SJSA1 (cell line): Measurements from ENCODE around the gene PHKG2. TPM values are rescaled to one million over a fixed set of nuclear protein-coding genes. Genes with fewer than 3 reads are reported as not detected.

Source experiments
- DNase-seq, 2 experiments: peaks; one replicate each; pipeline ENCODE4 v3.0.0-alpha.2; 2015 to 2020; ENCODE audit warnings: low spot score in 2 of 2, low read depth in 1 of 2
- H3K27ac ChIP-seq: fragments of 250-450 bp; sonication (Bioruptor Pico); 2 replicates; pipeline ENCODE4 v1.5.1; 2020; ENCODE audit warnings: mild to moderate bottlenecking, moderate library complexity
- H3K27me3 ChIP-seq: fragments of 250-450 bp; sonication (Bioruptor Pico); replicated peaks from 2 replicates; pipeline ENCODE4 v1.5.1; 2020; ENCODE audit warnings: mild to moderate bottlenecking, moderate library complexity
- H3K36me3 ChIP-seq: fragments of 250-450 bp; sonication (Bioruptor Pico); 2 replicates; pipeline ENCODE4 v1.5.1; 2020; ENCODE audit warnings: mild to moderate bottlenecking
- H3K4me1 ChIP-seq: fragments of 250-450 bp; sonication (Bioruptor Pico); replicated peaks from 2 replicates; pipeline ENCODE4 v1.6.1; 2021; ENCODE audit warnings: mild to moderate bottlenecking
- H3K4me3 ChIP-seq: fragments of 250-450 bp; sonication (Bioruptor Pico); 2 replicates; pipeline ENCODE4 v1.5.1; 2020; ENCODE audit warnings: mild to moderate bottlenecking
- H3K9me3 ChIP-seq: fragments of 250-450 bp; sonication (Bioruptor Pico); replicated peaks from 2 replicates; pipeline ENCODE4 v1.5.1; 2020; ENCODE audit warnings: mild to moderate bottlenecking
- total RNA-seq: library from RNA; depleted of rRNA; stranded (reverse); fragments of >200 nt; shearing (Covaris generic); gene quantifications from 2 replicates; pipeline ENCODE4 v1.2.3, GENCODE V29; 2014

The PHKG2 gene
- total RNA-seq, 1 experiment from 2014 or later = 35.3 TPM

DNA sequence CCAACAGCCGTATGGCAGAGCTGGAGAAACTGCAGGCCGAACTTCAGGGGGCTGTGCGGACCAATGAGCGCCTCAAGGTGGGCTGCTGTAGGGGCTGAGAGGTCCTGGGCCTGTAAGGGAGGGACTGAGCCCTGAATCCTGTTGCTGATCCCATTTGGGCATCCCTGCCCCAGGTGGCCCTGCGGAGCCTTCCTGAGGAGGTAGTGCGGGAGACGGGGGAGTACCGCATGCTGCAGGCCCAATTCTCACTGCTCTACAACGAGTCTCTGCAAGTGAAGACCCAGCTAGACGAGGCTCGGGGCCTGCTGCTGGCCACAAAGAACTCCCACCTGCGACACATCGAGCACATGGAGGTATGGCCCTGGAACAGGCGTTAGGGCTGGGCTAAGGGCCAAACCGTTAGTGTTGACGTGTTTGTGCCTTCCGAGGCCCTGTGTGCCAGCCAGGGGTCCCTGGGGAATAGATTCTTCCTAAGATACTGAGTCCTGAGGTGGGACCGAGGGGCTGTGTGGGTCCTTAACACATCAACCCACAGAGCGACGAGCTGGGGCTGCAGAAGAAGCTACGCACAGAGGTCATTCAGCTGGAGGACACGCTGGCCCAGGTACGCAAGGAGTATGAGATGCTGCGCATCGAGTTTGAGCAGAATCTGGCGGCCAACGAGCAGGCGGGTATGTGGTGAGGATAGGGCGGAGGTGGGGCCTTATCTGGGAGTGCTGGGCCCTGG lies 18.1 kb downstream of the PHKG2 start:
- H3K36me3 ChIP-seq = peaks cover 90% of the 10 kb centered on the region
- H3K27ac ChIP-seq = no peak overlapping the region
- H3K4me1 ChIP-seq = peaks cover 9% of the 10 kb centered on the region
- H3K4me3 ChIP-seq = no peak overlapping the region
- H3K9me3 ChIP-seq = no peaks in the 10 kb centered on the region
- no peaks in the 10 kb centered on the region for H3K27me3 ChIP-seq
- no peak for DNase-seq

GRCh38 chr16:30766933-30767284 lies 18.7 kb downstream of the PHKG2 start:
- no peaks in the 10 kb centered on the region for H3K27me3 ChIP-seq
- H3K36me3 ChIP-seq = peaks cover 95% of the 10 kb centered on the region
- no peak overlapping the region for H3K27ac ChIP-seq
- peaks cover 9% of the 10 kb centered on the region for H3K4me1 ChIP-seq
- no peak for DNase-seq
- no peaks in the 10 kb centered on the region for H3K9me3 ChIP-seq
- no peak overlapping the region for H3K4me3 ChIP-seq

DNA sequence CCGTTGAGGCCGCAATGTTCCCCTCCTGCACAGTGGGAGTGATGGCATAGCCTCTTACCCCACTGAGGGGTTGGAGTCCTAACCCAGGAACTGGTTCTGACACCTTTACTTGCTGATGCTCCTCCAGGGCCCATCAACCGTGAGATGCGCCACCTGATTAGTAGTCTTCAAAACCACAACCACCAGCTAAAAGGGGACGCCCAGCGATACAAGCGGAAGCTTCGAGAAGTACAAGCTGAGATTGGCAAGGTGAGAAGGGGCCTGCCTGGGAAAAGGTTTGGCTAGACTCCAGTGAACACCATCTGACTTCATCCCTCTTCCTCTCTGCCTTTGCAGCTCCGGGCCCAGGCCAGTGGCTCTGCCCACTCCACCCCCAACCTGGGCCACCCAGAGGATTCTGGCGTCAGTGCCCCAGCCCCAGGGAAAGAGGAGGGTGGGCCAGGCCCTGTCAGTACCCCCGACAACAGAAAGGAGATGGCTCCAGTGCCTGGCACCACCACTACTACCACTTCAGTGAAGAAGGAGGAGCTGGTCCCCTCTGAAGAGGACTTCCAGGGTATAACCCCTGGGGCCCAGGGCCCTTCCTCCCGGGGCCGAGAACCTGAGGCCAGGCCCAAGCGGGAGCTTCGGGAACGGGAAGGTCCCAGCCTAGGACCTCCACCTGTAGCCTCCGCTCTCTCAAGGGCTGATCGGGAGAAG lies 19.7 kb downstream of the PHKG2 start:
- H3K36me3 ChIP-seq = peaks cover 97% of the 10 kb centered on the region
- DNase-seq = no peak
- H3K9me3 ChIP-seq = no peaks in the 10 kb centered on the region
- no peaks in the 10 kb centered on the region for H3K27me3 ChIP-seq
- H3K4me3 ChIP-seq = no peak overlapping the region
- peaks cover 7% of the 10 kb centered on the region for H3K4me1 ChIP-seq
- no peak overlapping the region for H3K27ac ChIP-seq

DNA sequence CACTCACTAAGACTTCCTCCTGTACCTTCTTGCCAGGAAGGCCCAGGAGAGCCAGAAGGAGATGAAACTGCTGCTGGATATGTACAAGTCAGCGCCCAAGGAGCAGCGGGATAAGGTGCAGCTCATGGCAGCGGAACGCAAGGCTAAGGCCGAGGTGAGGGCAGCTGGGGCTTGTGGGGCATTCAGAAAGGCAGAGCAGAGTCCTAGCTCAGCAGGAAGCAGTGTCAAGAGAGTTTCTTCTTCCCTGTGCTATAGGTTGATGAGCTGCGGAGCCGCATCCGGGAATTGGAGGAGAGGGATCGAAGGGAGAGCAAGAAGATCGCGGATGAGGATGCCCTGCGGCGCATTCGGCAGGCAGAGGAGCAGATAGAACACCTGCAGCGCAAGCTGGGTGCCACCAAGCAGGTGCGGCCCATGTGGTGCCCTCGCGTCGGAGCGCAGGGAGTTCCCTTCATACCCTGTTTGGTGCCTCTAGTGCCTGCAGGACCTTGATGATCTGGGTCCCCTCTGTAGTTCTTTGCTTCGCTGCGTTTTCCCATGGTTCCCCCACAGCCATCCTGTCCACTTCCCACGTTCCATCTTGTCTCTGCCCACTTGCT lies 20.5 kb downstream of the PHKG2 start:
- H3K4me1 ChIP-seq = no peaks in the 10 kb centered on the region
- DNase-seq = no peak
- no peak overlapping the region for H3K27ac ChIP-seq
- H3K4me3 ChIP-seq = no peak overlapping the region
- no peaks in the 10 kb centered on the region for H3K9me3 ChIP-seq
- peaks cover 97% of the 10 kb centered on the region for H3K36me3 ChIP-seq
- no peaks in the 10 kb centered on the region for H3K27me3 ChIP-seq

DNA sequence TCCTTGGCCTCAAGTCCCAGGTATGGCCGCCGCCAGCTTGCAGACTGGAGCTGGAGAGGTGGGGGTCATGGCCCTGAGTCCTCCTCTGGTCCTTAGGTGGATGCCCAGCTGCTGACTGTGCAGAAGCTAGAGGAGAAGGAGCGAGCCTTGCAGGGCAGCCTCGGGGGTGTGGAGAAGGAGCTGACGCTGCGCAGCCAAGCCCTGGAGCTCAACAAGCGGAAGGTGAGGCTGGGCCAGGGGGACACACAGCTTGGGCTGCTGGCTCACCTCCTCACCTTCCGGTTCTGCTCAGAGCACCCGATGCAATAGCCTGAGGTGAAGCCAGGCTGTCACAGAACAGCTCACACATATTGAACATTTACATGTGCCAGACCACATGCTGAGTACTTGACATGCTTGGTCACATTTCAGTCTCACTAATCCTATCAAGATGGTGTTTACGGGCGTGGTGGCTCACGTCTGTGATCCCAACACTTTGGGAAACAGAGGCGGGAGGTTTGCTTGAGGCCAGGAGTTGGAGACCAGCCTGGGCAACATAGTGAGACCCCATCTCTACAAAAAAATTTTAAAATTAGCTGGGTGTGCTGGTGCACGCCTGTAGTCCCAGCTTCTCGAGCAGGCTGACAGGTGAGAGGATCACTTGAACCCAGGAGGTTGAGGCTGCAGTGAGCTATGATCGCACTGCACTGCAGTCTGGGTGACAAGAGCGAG lies 21.3 kb downstream of the PHKG2 start:
- no peak for DNase-seq
- H3K27me3 ChIP-seq = no peaks in the 10 kb centered on the region
- H3K4me1 ChIP-seq = no peaks in the 10 kb centered on the region; the same call in 1 of the 2 replicates
- peaks cover 97% of the 10 kb centered on the region for H3K36me3 ChIP-seq
- H3K27ac ChIP-seq = no peak overlapping the region
- H3K4me3 ChIP-seq = no peak overlapping the region
- H3K9me3 ChIP-seq = no peaks in the 10 kb centered on the region

DNA sequence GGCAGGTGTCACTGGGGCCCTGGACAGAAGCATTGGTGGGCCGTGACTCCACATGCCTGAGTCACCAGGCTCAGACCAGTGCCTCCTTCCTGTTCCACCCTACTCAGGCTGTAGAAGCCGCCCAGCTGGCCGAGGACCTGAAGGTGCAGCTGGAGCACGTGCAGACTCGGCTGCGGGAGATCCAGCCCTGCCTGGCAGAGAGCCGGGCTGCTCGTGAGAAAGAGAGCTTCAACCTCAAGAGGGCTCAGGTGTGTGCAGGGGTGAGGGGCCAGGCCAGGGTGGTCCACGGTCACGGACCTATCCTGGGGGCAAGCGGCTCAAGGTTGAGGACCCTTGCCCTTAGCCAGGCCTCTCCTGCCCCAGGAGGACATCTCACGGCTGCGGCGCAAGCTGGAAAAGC lies 23.5 kb downstream of the PHKG2 start:
- no peak overlapping the region for H3K27ac ChIP-seq
- DNase-seq = no peak
- no peaks in the 10 kb centered on the region for H3K9me3 ChIP-seq
- H3K4me3 ChIP-seq = no peak overlapping the region
- H3K4me1 ChIP-seq = peaks cover 21% of the 10 kb centered on the region
- no peaks in the 10 kb centered on the region for H3K27me3 ChIP-seq
- peaks cover 90% of the 10 kb centered on the region for H3K36me3 ChIP-seq

GRCh38 chr16:30773826-30774225 lies 25.6 kb downstream of the PHKG2 start:
- Histone ChIP-seq H3K27me3 (no peaks in the 10 kb centered on the region), H3K4me1 (peaks cover 21% of the 10 kb centered on the region), H3K9me3 (no peaks in the 10 kb centered on the region), H3K36me3 (peaks cover 87% of the 10 kb centered on the region), H3K27ac (no peak overlapping the region), H3K4me3 (no peak overlapping the region)
- no peak for DNase-seq

DNA sequence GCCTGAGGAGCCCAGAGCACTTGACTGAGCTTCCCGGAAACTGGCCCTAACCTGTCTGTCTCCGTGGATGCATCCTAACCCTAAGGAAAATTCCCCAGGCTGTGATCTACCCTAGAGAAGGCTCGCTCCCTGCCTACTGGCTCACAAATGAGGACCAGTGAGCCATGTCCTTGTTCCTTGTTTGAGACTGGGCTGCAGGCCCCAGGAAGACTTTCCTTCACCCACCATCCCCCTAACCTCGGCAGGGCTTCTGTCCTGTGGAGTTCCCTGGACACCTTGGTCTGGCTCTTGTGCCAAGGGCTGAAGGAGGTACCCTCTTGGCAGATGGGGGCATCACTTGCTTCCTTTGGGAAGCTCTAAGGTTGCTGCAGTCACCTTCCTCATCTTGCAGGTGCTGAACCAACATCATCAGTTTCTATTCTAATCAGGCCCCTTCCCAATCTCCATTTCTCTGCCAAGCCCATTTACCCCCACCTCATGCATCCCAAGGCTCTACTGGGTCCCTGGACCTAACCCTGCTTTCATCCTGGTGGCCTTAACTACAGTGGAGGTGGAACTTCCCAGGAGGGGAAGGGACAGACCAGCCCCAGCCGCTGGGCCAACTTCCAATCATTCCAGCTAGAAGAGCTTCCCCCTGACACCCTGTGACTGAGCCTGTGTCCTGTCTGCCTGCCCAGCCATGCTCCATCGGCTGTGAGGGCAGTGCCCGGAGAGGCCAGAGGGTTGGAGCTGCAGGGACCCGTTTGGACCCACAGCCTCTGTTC lies 26.3 kb downstream of the PHKG2 start:
- Histone ChIP-seq H3K27ac (no peak overlapping the region), H3K36me3 (peaks cover 87% of the 10 kb centered on the region), H3K9me3 (no peaks in the 10 kb centered on the region), H3K27me3 (no peaks in the 10 kb centered on the region), H3K4me3 (peak overlapping the region; percentile 51; the same call in 1 of the 2 replicates), H3K4me1 (peaks cover 21% of the 10 kb centered on the region)
- no peak for DNase-seq

DNA sequence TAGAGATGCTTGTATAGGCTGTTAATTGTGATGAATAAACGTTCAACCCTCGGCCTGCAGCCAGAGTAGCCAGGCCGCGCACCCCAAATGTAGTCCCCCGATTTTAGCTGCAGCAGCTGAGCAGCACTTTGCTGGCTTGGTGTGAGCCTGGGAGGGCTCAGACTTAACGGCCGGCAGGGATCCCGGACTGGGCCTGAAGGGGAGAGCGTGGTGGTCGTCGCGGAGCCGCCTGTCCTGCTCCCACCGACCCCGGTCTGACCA lies 26.8 kb downstream of the PHKG2 start:
- H3K27me3 ChIP-seq = no peaks in the 10 kb centered on the region
- H3K4me3 ChIP-seq = peak overlapping the region; percentile 51
- peak overlapping the region; percentile 58; the same call in 1 of the 2 replicates for H3K27ac ChIP-seq
- no peak for DNase-seq
- no peaks in the 10 kb centered on the region for H3K9me3 ChIP-seq
- peaks cover 88% of the 10 kb centered on the region for H3K36me3 ChIP-seq
- H3K4me1 ChIP-seq = peaks cover 21% of the 10 kb centered on the region

GRCh38 chr16:30775392-30776188 lies 27.4 kb downstream of the PHKG2 start:
- DNase-seq = peak; percentile 74 to 87
- Histone ChIP-seq H3K4me1 (peaks cover 21% of the 10 kb centered on the region), H3K27me3 (no peaks in the 10 kb centered on the region), H3K27ac (peak overlapping the region; percentile 58), H3K4me3 (peak overlapping the region; percentile 51), H3K36me3 (peaks cover 88% of the 10 kb centered on the region), H3K9me3 (no peaks in the 10 kb centered on the region)

- H3K9me3 ChIP-seq = no peaks in the 10 kb centered on the region
- peaks cover 21% of the 10 kb centered on the region for H3K4me1 ChIP-seq
- no peaks in the 10 kb centered on the region for H3K27me3 ChIP-seq
- peaks cover 87% of the 10 kb centered on the region for H3K36me3 ChIP-seq
- H3K4me3 ChIP-seq = no peak overlapping the region
- no peak overlapping the region for H3K27ac ChIP-seq
- no peak for DNase-seq
Measured at GRCh38 chr16:30777591-30778297, 29.5 kb downstream of the PHKG2 start.

- Histone ChIP-seq H3K4me3 (no peak overlapping the region), H3K27ac (no peak overlapping the region), H3K36me3 (peaks cover 87% of the 10 kb centered on the region), H3K4me1 (peaks cover 21% of the 10 kb centered on the region), H3K27me3 (no peaks in the 10 kb centered on the region), H3K9me3 (no peaks in the 10 kb centered on the region)
- DNase-seq = no peak
Measured at GRCh38 chr16:30778549-30779244, 30.5 kb downstream of the PHKG2 start.
